GM13977 (cell line): ENCODE measurements around the gene ABCB7.
"Not testable (repeated sequence)": the region's sequence is repeated elsewhere in the genome, so short reads cannot be mapped to it uniquely, and the experiment has no call there.

Experiments
- DNase-seq: peaks from one replicate; pipeline ENCODE4 v3.0.0; 2012; ENCODE audit warnings: low spot score
- CTCF ChIP-seq: IDR thresholded peaks from 2 replicates; pipeline ENCODE4 v1.5.1; 2012; ENCODE audit warnings: mild to moderate bottlenecking, control low read depth; ENCODE audit not compliant: insufficient read depth; ENCODE audit errors: extremely low read depth, missing control alignments
- in situ Hi-C: fragments of 300-500 bp; cut with MboI; formaldehyde crosslinking; loops from one replicate; pipeline ENCODE4 v1.12.0; 2022; ENCODE audit warnings: low sequenced_read_pairs, low pct_unique_long_range_greater_than_20kb, mixed read lengths, inconsistent platforms; ENCODE audit not compliant: unreplicated experiment

The ABCB7 gene

GRCh38 chrX:75154871-75155270 is 1.2 kb downstream of the ABCB7 start:
- TF ChIP-seq CTCF = no peak
- in situ Hi-C loops = no loop called here
- DNase-seq = no peak

GRCh38 chrX:75151827-75152592 is 4.1 kb downstream of the ABCB7 start:
- in situ Hi-C loops = no loop called here
- TF ChIP-seq CTCF = no peak

GRCh38 chrX:75149654-75150053 is 6.4 kb downstream of the ABCB7 start:
- DNase-seq = no peak
- no peak for TF ChIP-seq CTCF
- in situ Hi-C loops = no loop called here

More at GRCh38 chrX:75151827-75152592, 4.1 kb downstream of the ABCB7 start:
- DNase-seq = no peak

- in situ Hi-C loops = no loop called here
- no peak for DNase-seq
- no peak for TF ChIP-seq CTCF
Observed at GRCh38 chrX:75132672-75133071, 23.4 kb downstream of the ABCB7 start.

GRCh38 chrX:75131973-75132627 is 24.0 kb downstream of the ABCB7 start:
- TF ChIP-seq CTCF = no peak
- no peak for DNase-seq
- in situ Hi-C loops = no loop called here

- DNase-seq, in situ Hi-C loops: not testable (repeated sequence)
Observed at GRCh38 chrX:75129069-75129468, 27.0 kb downstream of the ABCB7 start.

- DNase-seq = no peak
- no peak for TF ChIP-seq CTCF
- in situ Hi-C loops = no loop called here
Observed at GRCh38 chrX:75118296-75118695, 37.8 kb downstream of the ABCB7 start.
